ENCODE measurements around the gene SMARCB1.

Gene SMARCB1

GRCh38 chr22:23781511-23782183 lies 5.1 kb upstream of the SMARCB1 start:
- Histone ChIP-seq H3K4me2 (ENCODE audit: low read length) (no peak overlapping the region), H3K27me3 (ENCODE audit: low read depth, low read length) (no peaks in the 10 kb centered on the region), H3K9me3 (ENCODE audit: insufficient read depth, low read length) (no peaks in the 10 kb centered on the region), H3K36me3 (replicated peaks; ENCODE audit: low read depth, low read length) (no peaks in the 10 kb centered on the region), H3K79me2 (ENCODE audit: low read length) (no peaks in the 10 kb centered on the region), H4K20me1 (ENCODE audit: insufficient read depth, low read length) (no peaks in the 10 kb centered on the region), H2AFZ (ENCODE audit: low read depth, low read length) (no peak overlapping the region), H3K9ac (ENCODE audit: low read length) (no peak overlapping the region), H3K4me1 (ENCODE audit: low read length) (peaks cover 6% of the 10 kb centered on the region), H3K4me3 (ENCODE audit: low read length) (no peak overlapping the region), H3K27ac (ENCODE audit: low read length) (no peak overlapping the region)
- TF ChIP-seq CTCF (IDR thresholded peaks at IDR 0.05; ENCODE audit: low read depth, low read length) (no peak), EZH2phosphoT487 (IDR thresholded peaks at IDR 0.05; ENCODE audit: low read depth) (no peak)

GRCh38 chr22:23782252-23782651 lies 4.5 kb upstream of the SMARCB1 start:
- Histone ChIP-seq H4K20me1 (ENCODE audit: insufficient read depth, low read length) (no peaks in the 10 kb centered on the region), H3K4me2 (ENCODE audit: low read length) (no peak overlapping the region), H3K4me1 (ENCODE audit: low read length) (peaks cover 6% of the 10 kb centered on the region), H3K9ac (ENCODE audit: low read length) (no peak overlapping the region), H3K36me3 (replicated peaks; ENCODE audit: low read depth, low read length) (no peaks in the 10 kb centered on the region), H3K4me3 (ENCODE audit: low read length) (no peak overlapping the region), H3K27me3 (ENCODE audit: low read depth, low read length) (no peaks in the 10 kb centered on the region), H2AFZ (ENCODE audit: low read depth, low read length) (no peak overlapping the region), H3K27ac (ENCODE audit: low read length) (no peak overlapping the region), H3K79me2 (ENCODE audit: low read length) (peaks cover under 1% of the 10 kb centered on the region; the same call in 1 of the 2 replicates), H3K9me3 (ENCODE audit: insufficient read depth, low read length) (no peaks in the 10 kb centered on the region)
- TF ChIP-seq EZH2phosphoT487 (IDR thresholded peaks at IDR 0.05; ENCODE audit: low read depth) (no peak), CTCF (IDR thresholded peaks at IDR 0.05; ENCODE audit: low read depth, low read length) (no peak)

GRCh38 chr22:23782703-23783102 lies 4.1 kb upstream of the SMARCB1 start:
- no peak overlapping the region for H3K4me3 ChIP-seq (ENCODE audit: low read length)
- no peak overlapping the region for H3K4me2 ChIP-seq (ENCODE audit: low read length)
- H3K4me1 ChIP-seq (ENCODE audit: low read length), result peaks cover 6% of the 10 kb centered on the region
- H3K27me3 ChIP-seq (ENCODE audit: low read depth, low read length), result no peaks in the 10 kb centered on the region
- H4K20me1 ChIP-seq (ENCODE audit: insufficient read depth, low read length), result peaks cover 4% of the 10 kb centered on the region
- H3K36me3 ChIP-seq (replicated peaks; ENCODE audit: low read depth, low read length), result no peaks in the 10 kb centered on the region
- no peak overlapping the region for H3K27ac ChIP-seq (ENCODE audit: low read length)
- H3K9ac ChIP-seq (ENCODE audit: low read length), result no peak overlapping the region
- TF ChIP-seq CTCF (IDR thresholded peaks at IDR 0.05; ENCODE audit: low read depth, low read length) (no peak), EZH2phosphoT487 (IDR thresholded peaks at IDR 0.05; ENCODE audit: low read depth) (no peak)
- no peaks in the 10 kb centered on the region for H3K9me3 ChIP-seq (ENCODE audit: insufficient read depth, low read length)
- peaks cover 5% of the 10 kb centered on the region for H3K79me2 ChIP-seq (ENCODE audit: low read length)
- H2AFZ ChIP-seq (ENCODE audit: low read depth, low read length), result no peak overlapping the region

- Histone ChIP-seq H3K4me1 (ENCODE audit: low read length) (peaks cover 14% of the 10 kb centered on the region), H4K20me1 (ENCODE audit: insufficient read depth, low read length) (peaks cover 12% of the 10 kb centered on the region), H3K4me3 (ENCODE audit: low read length) (no peak overlapping the region), H3K27ac (ENCODE audit: low read length) (no peak overlapping the region), H3K79me2 (ENCODE audit: low read length) (peaks cover 13% of the 10 kb centered on the region), H3K9ac (ENCODE audit: low read length) (no peak overlapping the region), H3K4me2 (ENCODE audit: low read length) (no peak overlapping the region), H3K27me3 (ENCODE audit: low read depth, low read length) (no peaks in the 10 kb centered on the region), H2AFZ (ENCODE audit: low read depth, low read length) (no peak overlapping the region), H3K9me3 (ENCODE audit: insufficient read depth, low read length) (no peaks in the 10 kb centered on the region), H3K36me3 (replicated peaks; ENCODE audit: low read depth, low read length) (peaks cover 2% of the 10 kb centered on the region)
- TF ChIP-seq EZH2phosphoT487 (IDR thresholded peaks at IDR 0.05; ENCODE audit: low read depth) (no peak), CTCF (IDR thresholded peaks at IDR 0.05; ENCODE audit: low read depth, low read length) (no peak)
Measured at GRCh38 chr22:23783265-23784150, 3.3 kb upstream of the SMARCB1 start.

Data from OCI-LY3 (cell line).